Right ventricle myocardium inferior (tissue), 1 donor: Measurements from ENCODE around the gene ZSCAN18. TPM values are rescaled to one million over a fixed set of nuclear protein-coding genes. Genes with fewer than 3 reads are reported as not detected.

Experiments
- total RNA-seq: library from RNA; stranded (reverse); fragmentation: NEBNext Ultra II Directional; extraction: Animal tissue kit (Norgen Biotek cat#: 25700); gene quantifications from one replicate; pipeline ENCODE4 v1.2.1, GENCODE V29; 2021
- donor health status: DM: no; HTN: yes; CAD: no; lungs with severe emphysema.

Gene ZSCAN18
- total RNA-seq, 1 donor from 2014 or later, result 65.8 TPM

Other genes with a start within 250 kb of the ZSCAN18 start
- 16.4 TPM for gene ZNF587, start 248.4 kb downstream of the ZSCAN18 start, total RNA-seq
- 12.7 TPM for gene ZNF814, start 209.2 kb downstream of the ZSCAN18 start, total RNA-seq
- 9.5 TPM for gene ZNF417, start 181.6 kb downstream of the ZSCAN18 start, total RNA-seq
- gene ZNF418, start 162.8 kb downstream of the ZSCAN18 start, total RNA-seq, result 11.0 TPM
- gene ZNF256, start 150.5 kb downstream of the ZSCAN18 start, total RNA-seq, result 9.3 TPM
- 2.2 TPM for gene C19orf18, start 123.7 kb downstream of the ZSCAN18 start, total RNA-seq
- 11.8 TPM for gene ZNF606, start 95.4 kb downstream of the ZSCAN18 start, total RNA-seq
- not detected for gene ZSCAN1, start 64.2 kb downstream of the ZSCAN18 start, total RNA-seq
- 3.7 TPM for gene ZNF135, start 38.9 kb downstream of the ZSCAN18 start, total RNA-seq
- gene ZNF329, start 52.6 kb upstream of the ZSCAN18 start, total RNA-seq, result 7.0 TPM
- gene ZNF274, start 84.8 kb upstream of the ZSCAN18 start, total RNA-seq, result 17.8 TPM
- 19.4 TPM for gene ZNF544, start 130.7 kb upstream of the ZSCAN18 start, total RNA-seq
- gene ZNF8, start 180.7 kb upstream of the ZSCAN18 start, total RNA-seq, result 4.2 TPM
- gene ERVK3-1, start 207.1 kb upstream of the ZSCAN18 start, total RNA-seq, result 21.7 TPM
- gene ZSCAN22, start 228.8 kb upstream of the ZSCAN18 start, total RNA-seq, result 1.8 TPM